Measurements from ENCODE around the gene MMP15.

GRCh38 chr16:58021661-58022551 lies 3.6 kb upstream of the MMP15 start:
- no peak for TF ChIP-seq POLR2A (IDR thresholded peaks at IDR 0.05)
- TF ChIP-seq CTCF (IDR thresholded peaks at IDR 0.05), result no peak
